Skin epidermis (tissue), 12 donors: ENCODE measurements around the gene RNF187.
"Not testable (repeated sequence)": the region's sequence is repeated elsewhere in the genome, so short reads cannot be mapped to it uniquely, and the experiment has no call there.

Source experiments
- H3K27ac ChIP-seq, 21 experiments: fragments of 200-600 bp; sonication (generic) in 11 of 21; one replicate each; pipeline ENCODE4 v1.5.0; 2020; ENCODE audit warnings: mild to moderate bottlenecking in 3 of 21, inconsistent platforms in 2 of 21, moderate library complexity in 2 of 21
- H3K4me3 ChIP-seq, 7 experiments: fragments of 200-600 bp; sonication (generic) in 2 of 7; one replicate each; pipeline ENCODE4 v1.5.0; 2020; ENCODE audit warnings: inconsistent platforms in 2 of 7, mild to moderate bottlenecking in 2 of 7, moderate library complexity in 1 of 7

RNF187 gene

DNA sequence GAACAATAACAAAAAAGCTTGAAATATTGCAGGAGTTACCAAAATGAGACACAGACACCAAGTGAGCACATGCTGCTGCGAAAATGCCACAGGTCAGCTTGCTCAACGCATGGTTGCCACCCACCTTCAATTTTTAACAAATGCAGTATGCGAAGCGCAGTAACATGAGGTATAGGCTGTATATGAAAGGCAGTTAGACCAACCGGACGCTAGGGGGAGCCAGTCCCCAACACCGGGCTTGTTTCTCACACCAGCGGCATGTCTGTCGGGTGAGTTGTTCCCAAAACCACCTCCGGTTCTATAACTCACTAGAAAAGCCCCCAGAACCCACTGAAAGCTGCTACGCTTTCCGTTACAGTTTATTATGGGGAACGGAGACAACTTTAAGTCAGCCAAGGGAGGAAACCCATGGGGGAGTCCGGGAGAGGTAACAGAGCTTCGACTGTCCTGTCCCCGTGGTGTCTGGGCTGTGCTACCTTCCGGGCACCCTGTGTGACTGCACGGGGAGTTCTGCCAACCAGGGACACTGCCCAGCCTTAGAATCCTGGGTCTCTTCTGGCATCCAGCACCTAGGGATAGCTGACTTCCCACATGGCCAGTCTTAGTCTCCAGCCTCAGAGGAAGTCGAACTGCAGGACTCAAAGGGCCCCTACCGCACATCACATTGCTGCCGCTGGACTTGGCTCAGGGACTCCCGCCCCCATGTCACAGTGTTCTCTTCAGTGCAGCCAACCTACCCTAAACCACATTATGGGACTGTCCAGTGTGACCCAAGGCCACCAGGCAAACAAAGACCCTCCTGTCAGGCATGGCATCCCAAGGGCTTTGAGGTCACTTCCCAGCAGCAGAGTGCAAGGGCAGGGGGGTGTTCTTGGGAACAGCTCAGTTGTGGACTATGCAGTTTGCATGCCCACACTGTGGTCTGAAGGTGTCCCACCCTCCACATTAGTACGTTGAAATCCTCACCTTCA is 14.0 kb downstream of the RNF187 start:
- Histone ChIP-seq H3K27ac (peak overlapping the region in 2 of 21 experiments; percentile 14 to 32), H3K4me3 (peak overlapping the region in 2 of 7 experiments; percentile 9 to 13)

DNA sequence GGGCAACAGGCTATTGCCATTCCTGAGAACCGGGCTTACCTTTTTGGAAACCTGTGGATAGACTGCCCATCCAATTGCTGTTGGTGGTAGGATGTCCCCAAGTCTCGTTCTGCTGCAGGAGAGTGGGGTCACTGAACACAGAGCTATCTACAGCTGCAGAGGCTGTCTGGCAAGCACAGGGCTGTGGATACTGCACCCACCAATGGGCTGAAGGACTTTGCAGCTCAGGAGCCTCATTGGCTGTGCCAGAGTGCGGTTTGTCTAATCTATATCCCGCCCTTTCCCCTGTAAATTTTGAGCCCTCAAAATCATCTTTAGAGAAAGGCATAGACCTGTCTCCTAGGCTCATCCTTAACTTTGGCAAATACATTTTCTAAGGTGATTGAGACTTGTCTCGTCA is 15.3 kb downstream of the RNF187 start:
- Histone ChIP-seq H3K27ac (no peak overlapping the region), H3K4me3 (no peak overlapping the region)

DNA sequence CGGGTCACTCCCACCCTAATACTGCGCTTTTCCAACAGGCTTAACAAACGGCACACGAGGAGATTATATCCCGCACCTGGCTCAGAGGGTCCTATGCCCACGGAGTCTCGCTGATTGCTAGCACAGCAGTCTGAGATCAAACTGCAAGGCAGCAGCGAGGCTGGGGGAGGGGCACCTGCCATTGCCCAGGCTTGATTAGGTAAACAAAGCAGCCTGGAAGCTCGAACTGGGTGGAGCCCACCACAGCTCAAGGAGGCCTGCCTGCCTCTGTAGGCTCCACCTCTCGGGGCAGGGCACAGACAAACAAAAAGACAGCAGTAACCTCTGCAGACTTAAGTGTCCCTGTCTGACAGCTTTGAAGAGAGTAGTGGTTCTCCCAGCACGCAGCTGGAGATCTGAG is 18.8 kb downstream of the RNF187 start:
- not testable (repeated sequence) for H3K27ac ChIP-seq, H3K4me3 ChIP-seq

DNA sequence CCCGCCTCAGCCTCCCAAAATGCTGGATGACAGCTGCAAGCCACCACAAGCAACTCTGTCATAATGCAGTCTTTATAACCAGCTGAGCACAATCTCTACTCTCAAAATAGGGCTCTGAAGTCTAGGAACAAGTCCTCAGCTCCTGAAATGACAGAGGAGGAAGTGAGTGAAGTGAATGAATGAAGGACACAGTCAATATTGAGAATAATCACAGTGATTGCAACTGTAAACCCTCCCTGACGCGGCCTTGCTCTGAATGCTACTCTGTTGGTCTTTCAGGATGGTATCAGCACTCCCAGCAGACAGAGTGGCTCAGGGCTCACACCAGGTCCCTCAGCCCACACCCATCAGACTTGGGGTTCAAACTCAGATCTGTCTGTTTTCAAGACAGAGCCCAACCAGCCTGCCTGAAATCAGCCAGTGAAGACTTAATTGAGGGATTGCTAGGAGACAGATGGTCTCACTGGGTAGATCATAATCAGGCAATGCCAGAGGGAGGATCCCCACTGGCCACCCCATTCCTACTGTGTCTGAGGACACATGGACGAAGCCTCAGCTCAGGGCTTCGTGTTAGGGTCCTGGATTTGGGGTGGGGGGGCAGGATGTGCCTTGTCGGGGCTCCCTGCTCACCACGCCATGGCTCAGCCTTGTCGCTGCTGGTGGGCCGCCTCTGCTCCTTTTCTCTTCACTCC is 20.9 kb downstream of the RNF187 start:
- Histone ChIP-seq H3K4me3 (no peak overlapping the region), H3K27ac (no peak overlapping the region)

DNA sequence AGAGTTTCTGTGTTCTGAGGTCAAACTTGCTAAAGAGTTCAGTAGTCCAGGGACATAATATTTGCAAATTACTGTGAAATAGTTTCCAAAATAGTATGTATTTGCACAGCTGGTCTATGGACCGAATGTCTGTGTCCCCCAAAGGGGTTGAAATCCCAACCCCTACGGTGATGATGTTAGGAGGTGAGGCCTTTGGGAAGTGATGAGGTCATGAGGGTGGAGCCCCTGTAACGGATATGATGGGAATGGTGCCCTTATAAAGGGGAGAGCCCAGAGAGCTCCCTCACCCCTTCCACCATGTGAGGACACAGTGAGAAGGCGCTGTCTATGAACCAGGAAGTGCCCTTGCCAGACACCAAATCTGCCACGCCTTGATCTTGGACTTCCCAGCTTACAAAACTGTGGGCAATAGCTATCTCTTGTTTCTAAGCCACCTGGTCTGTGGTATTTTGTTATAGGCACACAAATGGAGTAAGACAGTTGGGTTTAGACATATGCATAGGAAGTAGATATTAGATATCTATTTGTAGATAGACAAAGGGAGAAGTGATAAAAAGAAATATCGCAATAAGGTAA is 21.7 kb downstream of the RNF187 start:
- no peak overlapping the region for H3K4me3 ChIP-seq
- H3K27ac ChIP-seq: no peak overlapping the region

DNA sequence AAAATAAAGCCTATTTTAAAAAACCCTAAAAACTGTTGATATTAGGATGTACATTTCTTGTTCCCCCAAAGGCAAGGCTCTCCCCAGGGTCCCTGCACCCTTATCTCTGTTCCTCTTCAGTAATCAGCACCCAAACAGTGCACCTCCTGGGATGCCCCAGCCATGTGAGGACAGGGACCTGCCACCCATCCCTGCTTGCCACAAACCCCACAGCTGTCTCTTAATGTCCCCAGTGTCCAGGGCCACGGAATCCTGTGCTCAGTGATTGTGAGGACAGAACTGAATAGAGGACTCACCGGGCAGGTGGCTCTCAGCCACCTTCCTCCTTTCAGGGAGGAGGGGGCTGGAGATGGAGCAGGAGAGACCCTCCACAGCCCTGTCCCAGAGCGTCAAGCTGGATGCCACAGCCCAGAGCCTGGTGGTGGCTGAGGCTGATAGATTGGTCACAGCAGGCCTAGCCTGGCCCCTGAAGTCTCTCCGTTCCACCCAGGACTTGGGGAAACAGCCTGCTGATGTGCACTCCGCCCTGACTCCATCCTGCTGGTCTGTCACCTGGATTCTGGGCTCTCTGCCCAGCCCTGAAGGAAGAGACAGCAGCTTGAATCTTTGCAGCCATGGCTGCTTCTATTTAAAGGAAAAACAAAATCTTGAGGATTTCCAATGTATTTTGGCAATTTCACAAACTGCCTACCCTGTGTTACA is 23.1 kb downstream of the RNF187 start:
- H3K4me3 ChIP-seq: no peak overlapping the region

DNA sequence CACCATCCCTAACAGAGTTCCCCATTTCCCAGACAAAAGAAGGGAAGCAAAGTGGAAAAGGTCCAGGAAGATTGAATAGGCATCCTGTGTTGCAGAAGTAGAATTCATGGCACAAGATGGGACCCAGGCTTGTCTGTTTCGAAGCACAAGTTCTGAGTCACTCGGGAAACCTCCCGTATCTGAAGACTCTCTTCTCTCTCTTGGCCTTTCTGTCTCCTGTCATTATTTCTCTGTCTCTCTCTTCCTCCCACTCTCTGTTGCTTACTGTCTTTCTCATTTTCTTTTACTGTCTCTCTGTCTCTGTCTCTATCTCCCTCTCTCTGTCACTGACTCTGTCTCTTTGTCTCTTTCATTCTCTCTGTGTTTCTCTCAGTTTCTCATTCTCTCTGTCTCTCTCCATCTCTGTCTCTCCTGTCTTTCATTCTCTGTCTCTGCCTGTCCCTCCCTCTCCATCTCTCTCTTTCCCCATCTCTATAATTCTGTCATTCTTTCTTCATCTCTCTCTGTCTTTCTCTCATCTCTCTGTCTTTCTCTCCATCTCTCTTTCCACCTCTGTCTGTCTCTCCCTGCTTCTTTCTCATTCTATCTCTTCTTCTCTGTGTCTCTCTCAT is 23.7 kb downstream of the RNF187 start:
- Histone ChIP-seq H3K4me3 (no peak overlapping the region), H3K27ac (no peak overlapping the region)

More for the DNA sequence above, 23.1 kb downstream of the RNF187 start:
- no peak overlapping the region for H3K27ac ChIP-seq

DNA sequence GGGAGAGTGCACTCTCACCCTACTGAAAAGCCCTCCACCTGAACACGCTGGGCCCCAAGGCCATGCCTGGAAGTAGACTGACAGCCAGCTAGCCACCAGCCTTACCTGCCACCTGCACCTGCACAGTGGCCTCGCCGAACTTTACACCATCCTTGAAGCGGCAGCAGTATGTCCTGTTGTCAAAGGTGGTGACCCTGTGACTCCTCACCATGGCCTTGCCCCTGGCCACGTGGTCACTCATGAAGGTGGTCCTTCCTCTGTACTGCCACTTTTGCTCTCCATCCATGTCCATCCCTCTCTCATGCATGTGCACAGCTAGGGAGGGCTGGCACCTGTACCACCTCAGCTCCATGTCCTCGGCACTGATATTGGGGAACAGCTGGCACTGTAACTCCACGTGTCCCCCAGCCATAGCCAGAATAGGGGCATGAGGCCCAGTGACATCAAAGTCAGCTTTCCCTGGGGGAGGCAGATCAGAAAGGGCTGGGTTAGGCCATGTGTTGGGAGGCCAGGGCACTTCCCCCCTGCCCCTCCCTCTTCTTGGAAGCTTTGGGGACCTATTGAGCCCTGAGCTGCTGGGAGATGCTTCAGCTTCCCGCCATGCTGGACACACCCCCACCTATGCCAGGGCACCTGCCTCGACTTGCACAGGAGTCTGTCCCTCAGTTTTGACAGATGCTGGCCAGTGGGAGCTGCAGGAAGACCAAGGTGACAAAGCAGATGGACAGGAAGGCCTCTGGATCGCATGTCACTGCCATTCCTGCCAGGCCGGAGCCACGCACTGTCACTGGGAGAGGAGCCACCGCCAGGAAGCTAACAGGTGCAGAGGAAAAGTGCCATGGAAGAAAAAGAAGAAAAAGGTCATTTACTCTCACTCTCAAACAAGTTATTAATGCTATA is 24.6 kb downstream of the RNF187 start:
- Histone ChIP-seq H3K27ac (no peak overlapping the region), H3K4me3 (no peak overlapping the region)

DNA sequence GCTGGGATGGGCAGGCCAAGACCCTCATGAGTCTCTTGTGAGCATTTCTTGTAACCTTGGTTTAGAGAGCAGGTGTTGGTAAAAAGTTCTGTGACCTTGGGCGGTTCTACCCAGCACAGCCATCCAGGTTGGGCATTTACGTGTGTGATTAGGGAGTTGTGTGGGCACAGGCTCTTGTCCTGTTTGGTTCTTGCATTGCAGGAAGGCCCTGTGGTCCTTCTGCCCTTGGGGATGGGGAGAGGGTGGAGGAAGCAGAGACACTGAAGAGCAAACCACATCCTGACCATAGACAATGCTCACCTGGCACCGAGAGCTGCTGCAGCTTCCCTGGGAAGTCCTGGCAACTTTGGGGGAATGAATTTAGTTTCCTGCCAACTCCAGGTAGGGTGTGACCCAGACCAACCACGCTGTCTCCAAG is 25.6 kb downstream of the RNF187 start:
- Histone ChIP-seq H3K4me3 (no peak overlapping the region), H3K27ac (no peak overlapping the region)

DNA sequence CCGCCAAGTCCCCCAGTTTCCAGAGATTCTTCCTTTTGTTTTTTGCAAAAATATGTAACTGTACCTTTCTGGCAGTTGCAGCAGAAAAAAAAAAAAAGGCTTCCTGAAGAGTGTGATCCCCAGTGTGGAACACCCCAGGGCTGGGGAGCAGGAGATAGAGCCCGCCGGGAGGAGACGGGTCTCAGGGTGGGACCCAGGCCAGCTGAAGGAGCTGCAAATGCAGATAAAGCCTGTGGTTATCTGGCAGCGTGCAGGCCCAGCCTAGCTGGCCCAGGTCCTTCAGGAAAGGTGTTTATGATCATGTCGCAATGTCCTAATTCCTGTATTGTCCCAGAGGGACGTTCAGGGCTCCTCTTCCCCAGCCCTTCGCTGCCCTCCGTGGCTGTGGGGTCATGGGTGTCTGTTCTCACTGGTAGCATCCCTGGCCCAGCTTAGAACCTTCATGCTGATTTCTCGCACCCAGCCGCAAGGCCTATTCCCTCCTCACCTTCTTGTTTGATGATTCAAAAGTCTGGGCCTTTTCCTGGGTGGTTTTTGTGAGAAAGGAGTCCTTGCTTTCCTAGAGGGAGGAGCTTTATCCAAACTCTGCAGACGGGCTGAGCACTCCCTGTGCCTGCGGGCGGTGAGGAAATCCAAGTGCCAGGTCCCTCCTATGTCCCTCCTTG is 26.2 kb downstream of the RNF187 start:
- no peak overlapping the region for H3K4me3 ChIP-seq
- no peak overlapping the region for H3K27ac ChIP-seq

DNA sequence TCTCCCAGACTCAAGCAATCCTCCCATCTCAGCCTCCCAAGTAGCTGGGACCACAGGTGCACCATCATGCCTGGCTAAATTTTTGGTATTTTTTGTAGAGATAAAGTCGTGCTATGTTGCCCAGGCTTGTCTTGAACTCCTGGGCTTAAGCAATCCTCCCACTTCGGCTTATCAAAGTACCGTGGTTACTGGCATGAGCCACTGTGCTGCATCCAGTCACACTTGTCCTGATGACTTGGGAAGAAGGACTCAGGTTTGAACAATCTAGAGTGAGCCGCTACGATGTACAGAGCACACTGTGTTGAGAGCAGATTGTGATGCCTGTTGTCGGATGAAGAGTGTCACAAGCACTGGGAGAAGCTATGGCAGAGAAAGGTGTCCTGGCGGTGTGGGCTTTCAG is 27.2 kb downstream of the RNF187 start:
- Histone ChIP-seq H3K27ac (no peak overlapping the region), H3K4me3 (no peak overlapping the region)

DNA sequence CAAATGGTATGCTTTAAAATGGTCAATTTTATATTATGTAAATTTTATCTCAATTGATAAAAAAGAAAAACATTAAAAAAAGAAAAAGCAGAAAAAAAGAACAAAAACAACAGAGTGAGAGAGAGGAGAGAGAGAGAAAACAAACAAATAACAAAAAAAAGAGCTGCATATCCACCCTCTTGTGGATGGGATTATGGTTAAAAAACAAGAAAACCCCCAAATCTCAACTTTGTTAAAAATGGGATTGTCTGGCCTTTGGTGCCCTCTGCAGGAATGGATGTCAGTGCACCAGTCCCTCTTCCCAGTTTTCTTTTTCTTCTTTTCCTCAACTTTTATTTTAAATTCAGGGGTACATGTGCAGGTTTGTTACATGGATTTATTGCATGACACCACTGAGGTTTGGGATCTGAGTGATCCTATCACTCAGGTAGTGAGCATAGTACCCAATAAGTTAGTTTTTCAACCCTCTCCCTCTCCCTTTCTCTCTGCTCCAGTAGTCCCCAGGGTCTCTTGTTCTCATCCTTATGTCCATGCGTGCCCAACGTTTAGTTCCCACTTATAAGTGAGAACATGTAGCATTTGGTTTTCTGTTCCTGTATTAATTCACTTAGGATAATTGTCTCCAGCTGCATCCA is 28.1 kb downstream of the RNF187 start:
- H3K27ac ChIP-seq: no peak overlapping the region

DNA sequence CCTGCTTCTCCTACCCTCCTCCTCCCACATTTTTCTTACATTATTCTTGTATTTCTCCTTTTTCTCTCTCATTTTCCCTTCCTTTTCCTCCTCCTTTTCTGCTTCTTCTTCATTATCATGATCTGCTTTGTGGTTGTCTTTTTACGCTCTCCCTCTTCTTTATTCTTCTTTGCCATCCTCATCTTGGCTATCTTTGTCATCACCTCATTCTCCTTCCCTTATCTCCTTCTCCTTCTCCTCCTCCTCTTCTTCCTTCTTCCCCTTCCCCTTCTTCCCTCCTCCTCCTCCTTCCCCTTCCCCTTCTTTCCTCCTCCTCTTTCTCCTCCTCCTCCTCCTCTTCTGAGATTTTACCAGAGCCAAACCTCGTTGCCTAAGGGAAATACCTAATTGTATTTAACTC is 30.5 kb downstream of the RNF187 start:
- Histone ChIP-seq H3K27ac (no peak overlapping the region), H3K4me3 (no peak overlapping the region)

More for the DNA sequence above, 28.1 kb downstream of the RNF187 start:
- no peak overlapping the region for H3K4me3 ChIP-seq

DNA sequence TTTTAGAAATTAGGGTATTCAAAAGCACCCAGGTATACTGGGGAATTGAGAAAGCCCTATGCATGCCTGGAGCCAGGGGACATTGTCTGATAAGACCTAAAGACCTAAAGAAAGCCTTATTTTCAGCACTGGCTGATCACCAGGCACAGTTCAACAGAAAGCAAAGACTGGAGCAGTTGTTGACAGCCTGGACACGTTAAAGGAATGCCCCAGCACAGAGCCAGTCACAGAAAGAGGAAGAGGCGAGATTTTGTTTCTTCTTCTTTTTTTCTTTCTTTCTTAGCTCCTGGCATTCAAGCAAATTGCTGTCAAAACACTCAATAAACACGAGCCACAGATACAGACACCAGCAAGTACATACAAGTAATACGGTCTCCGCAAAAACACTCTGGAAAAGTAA is 40.4 kb downstream of the RNF187 start:
- H3K4me3 ChIP-seq: no peak overlapping the region
- no peak overlapping the region for H3K27ac ChIP-seq

DNA sequence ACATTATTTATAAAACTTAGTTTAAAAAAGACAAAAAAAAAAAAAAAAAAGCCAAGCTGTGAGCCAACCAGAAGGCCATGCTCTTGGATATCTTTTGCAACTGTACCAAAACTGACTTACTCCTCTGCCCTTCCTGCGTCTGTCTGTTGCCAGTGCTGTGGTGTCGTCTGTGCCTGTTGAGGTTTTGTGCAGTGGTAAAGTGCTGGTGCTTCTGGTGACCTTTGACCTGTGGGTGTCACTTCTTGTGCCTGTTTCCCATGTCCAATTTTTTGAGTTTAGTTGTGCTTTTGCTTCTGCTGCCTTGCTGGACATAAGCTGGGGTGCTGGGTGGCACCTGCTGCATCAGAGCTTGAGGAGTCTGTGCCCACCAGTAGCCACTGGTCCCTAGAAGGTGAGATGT is 41.4 kb downstream of the RNF187 start:
- H3K4me3 ChIP-seq: no peak overlapping the region
- H3K27ac ChIP-seq: no peak overlapping the region

DNA sequence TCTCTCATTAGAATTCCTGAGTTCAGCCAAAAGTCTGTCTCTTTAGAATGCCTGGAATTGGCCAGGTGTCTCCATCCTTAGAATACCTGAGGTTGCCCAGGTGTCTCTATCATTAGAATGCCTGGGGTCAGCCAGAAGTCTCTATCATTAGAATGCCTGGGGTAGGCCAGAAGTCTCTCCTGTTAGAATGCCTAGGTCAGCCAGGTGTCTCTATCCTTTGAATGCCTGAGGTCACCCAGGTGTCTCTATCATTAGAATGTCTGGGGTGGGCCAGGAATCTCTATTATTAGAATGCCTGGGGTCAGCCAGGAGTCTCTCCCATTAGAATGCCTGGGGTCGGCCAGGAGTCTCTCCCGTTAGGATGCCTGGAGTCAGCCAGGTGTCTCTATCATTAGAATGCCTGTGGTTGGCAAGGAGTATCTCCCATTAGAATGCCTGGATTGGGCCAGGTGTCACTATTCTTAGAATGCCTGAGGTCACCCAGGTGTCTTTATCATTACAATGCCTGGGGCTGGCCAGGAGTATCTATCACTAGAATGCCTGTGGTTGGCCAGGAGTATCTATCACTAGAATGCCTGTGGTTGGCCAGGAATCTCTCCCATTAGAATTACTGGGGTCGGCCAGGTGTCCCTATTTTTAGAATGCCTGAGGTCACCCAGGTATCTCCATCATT is 43.0 kb downstream of the RNF187 start:
- Histone ChIP-seq H3K4me3 (no peak overlapping the region), H3K27ac (no peak overlapping the region)
